OCI-LY1 (cell line): Measurements from ENCODE around the gene XYLT1.

ENCODE experiments used
- CTCF ChIP-seq: fragments of 200-600 bp; sonication (generic), shearing (Covaris generic); IDR thresholded peaks from 2 replicates; pipeline ENCODE4 v1.5.1; 2017; ENCODE audit warnings: mild to moderate bottlenecking, antibody characterized with exemption, low read length, moderate library complexity, mixed read lengths
- EZH2 ChIP-seq: fragments of 200-600 bp; sonication (generic), shearing (Covaris generic); IDR thresholded peaks from 2 replicates; pipeline ENCODE4 v1.8.0; 2017; ENCODE audit warnings: borderline replicate concordance, mixed run types, mild to moderate bottlenecking, antibody characterized with exemption, low read length, moderate library complexity, mixed read lengths

DNA sequence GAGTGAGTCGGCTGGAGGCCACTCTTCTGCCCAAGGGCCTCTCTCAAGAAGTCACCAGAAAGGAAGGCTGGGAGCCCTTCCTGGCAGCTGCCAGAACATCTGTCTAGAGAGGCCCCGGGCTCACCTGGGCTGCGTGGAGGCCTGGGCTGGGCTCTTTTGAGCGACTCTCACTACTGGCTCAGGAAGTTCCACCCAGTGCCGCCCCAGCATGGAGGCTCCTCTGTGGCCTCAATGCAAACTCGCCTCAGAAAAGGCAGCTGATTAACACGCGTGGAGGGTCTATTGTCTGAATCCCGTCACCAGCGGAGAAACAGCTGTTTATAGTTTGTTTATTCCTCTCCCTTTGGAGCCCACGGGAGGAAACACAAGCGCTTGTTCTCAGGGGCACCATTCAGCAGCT, 25.3 kb downstream of the XYLT1 start:
- TF ChIP-seq CTCF (no peak), EZH2 (no peak)
